ENCODE measurements around the gene PLPPR4. TPM values are rescaled to one million over a fixed set of nuclear protein-coding genes. Genes with fewer than 3 reads are reported as not detected.

Gene PLPPR4
- total and polyA plus RNA-seq, 8 donors, result 0.24 to 3.1 (median 0.66) TPM

- intact Hi-C loops (cut with DNase I), result no loop called here
- ATAC-seq, result no peak
- Histone ChIP-seq H3K4me3 (peak overlapping the region in 1 of 4 donors; percentile 43), H3K27me3 (peaks cover 0 to 5% (median 0%) of the 10 kb centered on the region in 4 donors), H3K4me1 (no peaks in the 10 kb centered on the region), H3K27ac (no peak overlapping the region), H3K36me3 (no peaks in the 10 kb centered on the region), H3K9me3 (no peaks in the 10 kb centered on the region)
- no peak for FAIRE-seq
- 40 to 52% methylated on average over 3 of the region's 3 CpGs for WGBS, 2 donors
- no peak for DNase-seq
- no peak for TF ChIP-seq CTCF (IDR thresholded peaks at IDR 0.05)
Measured at GRCh38 chr1:99265124-99265523, 832 bp downstream of the PLPPR4 start.

- 67 to 70% methylated on average over 2 of the region's 2 CpGs for WGBS, 2 donors
- Histone ChIP-seq H3K27ac (no peak overlapping the region), H3K4me1 (no peaks in the 10 kb centered on the region), H3K9me3 (no peaks in the 10 kb centered on the region), H3K4me3 (no peak overlapping the region), H3K36me3 (no peaks in the 10 kb centered on the region), H3K27me3 (peaks cover 0 to 5% (median 0%) of the 10 kb centered on the region in 4 donors)
- intact Hi-C loops (cut with DNase I), result no loop called here
- DNase-seq (no peak), ATAC-seq (no peak), FAIRE-seq (no peak)
- TF ChIP-seq CTCF (IDR thresholded peaks at IDR 0.05), result no peak
Measured at GRCh38 chr1:99266726-99267125, 2.4 kb downstream of the PLPPR4 start.

GRCh38 chr1:99268021-99268420, 3.7 kb downstream of the PLPPR4 start:
- intact Hi-C loops (cut with DNase I), result no loop called here
- Histone ChIP-seq H3K36me3 (no peaks in the 10 kb centered on the region), H3K9me3 (no peaks in the 10 kb centered on the region), H3K4me1 (no peaks in the 10 kb centered on the region), H3K27me3 (peaks cover 0 to 5% (median 0%) of the 10 kb centered on the region in 4 donors), H3K4me3 (no peak overlapping the region), H3K27ac (no peak overlapping the region)
- no peak for DNase-seq
- no peak for FAIRE-seq
- 72 to 88% methylated on average over 1 of the region's 1 CpG for WGBS, 2 donors
- no peak for TF ChIP-seq CTCF (IDR thresholded peaks at IDR 0.05)
- ATAC-seq, result no peak

GRCh38 chr1:99269321-99269720, 5.0 kb downstream of the PLPPR4 start:
- no peak overlapping the region for H3K27ac ChIP-seq
- peaks cover 0 to 5% (median 0%) of the 10 kb centered on the region in 4 donors for H3K27me3 ChIP-seq
- DNase-seq, result no peak
- H3K4me1 ChIP-seq, result no peaks in the 10 kb centered on the region
- H3K4me3 ChIP-seq, result no peak overlapping the region
- ATAC-seq, result no peak
- H3K9me3 ChIP-seq, result no peaks in the 10 kb centered on the region
- no peaks in the 10 kb centered on the region for H3K36me3 ChIP-seq
- intact Hi-C loops (cut with DNase I), result no loop called here
- no peak for TF ChIP-seq CTCF (IDR thresholded peaks at IDR 0.05)
- FAIRE-seq, result no peak

GRCh38 chr1:99270646-99271045, 6.4 kb downstream of the PLPPR4 start:
- ATAC-seq, result no peak

More at GRCh38 chr1:99270646-99271045, 6.4 kb downstream of the PLPPR4 start:
- no peaks in the 10 kb centered on the region for H3K9me3 ChIP-seq
- no peak for TF ChIP-seq CTCF (IDR thresholded peaks at IDR 0.05)
- no peaks in the 10 kb centered on the region for H3K4me1 ChIP-seq
- 60% methylated on average over 1 of the region's 1 CpG for WGBS, 2 donors
- H3K4me3 ChIP-seq, result no peak overlapping the region
- intact Hi-C loops (cut with DNase I), result no loop called here
- H3K27me3 ChIP-seq, result no peaks in the 10 kb centered on the region
- H3K36me3 ChIP-seq, result no peaks in the 10 kb centered on the region
- FAIRE-seq, result no peak
- DNase-seq, result no peak
- no peak overlapping the region for H3K27ac ChIP-seq

Measured in pancreas (tissue), 10 donors.